HG03025 (cell line): Measurements from ENCODE around the gene PDE3A.
"Not testable (repeated sequence)": the region's sequence is repeated elsewhere in the genome, so short reads cannot be mapped to it uniquely, and the experiment has no call there.

Experiments used
- ATAC-seq: cut with Tn5 transposase; IDR thresholded peaks from one replicate; pipeline ENCODE4 v1.9.1; 2021; ENCODE audit warnings: mild to moderate bottlenecking, moderate library complexity; ENCODE audit not compliant: unreplicated experiment, low FRiP score

PDE3A gene

DNA sequence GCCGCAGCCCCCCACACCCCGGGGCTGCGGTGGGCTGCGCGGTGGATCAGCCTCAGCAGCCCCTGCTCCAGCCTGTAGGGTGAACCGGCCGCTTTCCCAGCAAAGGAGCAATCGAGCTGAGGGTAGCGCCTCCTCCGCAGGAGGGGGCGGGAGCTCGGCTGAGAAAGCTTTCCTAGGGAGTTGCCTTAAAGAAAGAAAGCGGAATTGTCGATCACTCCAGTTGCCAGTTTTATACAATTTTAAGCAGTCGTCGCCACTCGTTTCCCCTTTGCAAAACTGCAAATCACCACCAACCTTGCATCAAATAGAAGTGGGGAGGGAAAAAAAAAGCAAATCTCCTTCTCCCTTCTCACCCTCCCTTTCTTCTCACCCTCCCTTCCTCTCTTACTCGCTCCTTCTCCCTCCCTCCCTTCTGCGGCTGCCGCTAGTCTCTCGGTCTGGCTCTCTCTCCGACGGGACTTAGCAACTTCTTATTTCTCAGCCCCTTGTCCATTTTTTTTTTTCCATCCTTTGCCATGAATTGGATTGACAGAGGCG is at the start of gene PDE3A:
Gene PDE3A (plus strand): TSS at position 424 of the 537 bp plus-strand sequence. CDS start 748 bp downstream, outside the sequence.
- ATAC-seq, result no peak

GRCh38 chr12:20319366-20319765 is 49.0 kb upstream of the PDE3A start:
- no peak for ATAC-seq

DNA sequence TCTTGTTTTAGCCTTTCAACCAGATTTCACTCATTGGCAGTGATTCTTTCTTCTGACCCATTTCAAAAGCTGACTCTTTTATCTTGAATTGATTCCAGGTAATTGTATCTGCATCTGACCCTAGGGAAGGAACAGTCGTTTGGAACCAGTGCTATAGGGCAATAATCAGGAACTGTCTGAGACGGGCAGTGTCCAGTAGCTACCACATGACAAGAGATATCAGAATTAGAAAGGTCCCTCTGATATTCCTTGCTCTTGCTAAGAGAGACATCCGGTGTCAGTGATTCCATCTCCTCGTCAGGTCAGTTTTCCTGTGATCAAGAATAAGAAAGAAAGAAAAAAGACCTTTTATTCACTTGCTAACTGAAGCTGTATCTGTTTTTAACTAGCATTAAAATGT is 47.8 kb upstream of the PDE3A start:
- ATAC-seq, result no peak

- ATAC-seq, result not testable (repeated sequence)
Measured at GRCh38 chr12:20330826-20331505, 37.4 kb upstream of the PDE3A start.

DNA sequence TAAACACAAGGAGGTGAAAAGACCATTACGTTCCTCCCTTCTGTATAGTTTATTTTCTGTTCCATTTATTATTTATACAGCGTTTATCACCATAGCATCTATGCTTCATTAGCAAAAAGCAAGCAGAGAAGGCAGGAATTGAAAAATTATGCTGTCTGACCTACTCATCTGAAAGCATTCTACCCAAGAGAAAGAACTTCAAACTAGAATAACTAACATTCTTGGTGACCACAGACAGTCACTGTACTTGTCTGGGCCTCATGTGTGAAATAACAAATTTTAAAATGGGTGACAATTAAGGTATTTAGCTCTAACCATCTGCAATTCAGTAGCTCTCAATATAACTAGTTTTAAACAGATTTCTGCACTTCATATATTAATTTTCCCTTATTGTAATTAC is 29.3 kb upstream of the PDE3A start:
- no peak for ATAC-seq

GRCh38 chr12:20342111-20342510 is 26.2 kb upstream of the PDE3A start:
- ATAC-seq, result no peak

DNA sequence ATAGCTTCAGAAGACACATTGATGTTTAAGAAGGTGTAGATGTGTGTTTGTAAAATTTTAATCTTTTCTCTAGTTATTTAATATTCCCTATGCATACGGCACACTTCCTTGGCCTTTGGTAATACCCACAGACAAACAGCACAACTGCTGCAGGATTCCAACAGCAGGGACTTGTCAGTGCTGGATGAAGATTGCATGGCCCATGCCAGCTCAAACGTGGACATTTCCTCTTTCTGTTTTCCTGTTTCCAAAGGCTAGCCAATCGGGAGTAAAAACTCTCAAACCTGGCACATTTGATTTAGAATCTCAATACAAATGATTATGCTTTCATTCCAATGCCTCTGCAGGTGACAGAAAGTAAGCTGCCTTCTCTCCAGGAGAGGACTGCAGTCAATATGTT is 22.5 kb upstream of the PDE3A start:
- ATAC-seq, result no peak

- ATAC-seq, result no peak
Measured at GRCh38 chr12:20350026-20350425, 18.3 kb upstream of the PDE3A start.

- no peak for ATAC-seq
Measured at GRCh38 chr12:20350495-20350894, 17.8 kb upstream of the PDE3A start.

DNA sequence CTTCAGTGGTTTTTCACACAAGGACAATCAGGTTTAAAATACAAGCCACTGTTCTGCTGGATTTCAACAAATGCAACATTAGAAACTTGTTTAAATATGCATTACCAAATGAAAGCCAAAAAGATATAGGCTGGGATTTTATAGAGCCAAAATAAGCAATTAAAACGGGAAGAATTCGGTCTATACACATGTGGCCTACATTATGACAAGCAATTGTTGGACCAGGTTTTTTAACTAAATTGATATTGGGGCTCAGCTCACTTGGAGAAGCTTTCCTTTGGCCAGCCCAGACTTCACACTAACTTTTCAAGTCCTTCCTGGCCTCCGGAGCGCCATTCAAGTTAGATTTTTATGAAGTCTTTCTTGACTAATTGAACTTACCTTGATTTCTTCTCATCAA is 16.9 kb upstream of the PDE3A start:
- no peak for ATAC-seq

DNA sequence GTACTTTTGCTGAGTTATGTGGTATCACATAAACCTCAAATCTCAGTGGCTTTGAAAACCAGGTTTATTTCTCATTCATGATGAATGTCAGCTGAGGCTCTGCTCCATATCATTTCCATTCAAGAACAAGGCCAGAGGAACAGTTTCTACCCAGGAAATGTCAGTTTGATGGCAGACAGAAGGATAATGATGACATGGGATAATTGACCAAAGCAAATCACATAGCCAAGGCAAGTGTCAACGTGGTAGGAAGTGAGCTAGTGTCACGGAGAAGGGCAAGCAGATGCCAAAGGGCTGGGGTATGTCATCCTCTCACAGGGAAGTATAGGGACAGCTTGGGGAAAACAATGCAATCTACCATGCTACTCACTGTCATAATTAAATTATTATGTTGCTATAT is 12.3 kb upstream of the PDE3A start:
- ATAC-seq, result no peak

DNA sequence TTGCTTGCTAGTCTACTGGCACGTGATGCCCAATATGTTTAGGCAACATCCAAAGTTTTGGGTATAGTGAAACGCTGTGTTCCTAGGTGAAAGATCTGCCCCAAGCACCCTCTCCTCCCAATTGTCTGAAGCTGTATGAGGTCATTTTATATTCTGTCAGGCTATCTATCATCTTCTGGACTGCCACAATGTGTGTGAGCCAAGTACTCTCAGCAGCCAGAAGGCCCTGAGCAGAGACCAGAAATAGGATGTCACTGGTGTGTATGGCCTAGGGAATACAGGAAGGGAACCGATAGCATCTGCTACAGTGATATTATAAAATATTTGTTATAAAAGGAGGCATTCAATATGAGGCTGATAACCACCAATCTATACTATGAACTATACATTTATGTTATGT is 7.9 kb upstream of the PDE3A start:
- no peak for ATAC-seq

DNA sequence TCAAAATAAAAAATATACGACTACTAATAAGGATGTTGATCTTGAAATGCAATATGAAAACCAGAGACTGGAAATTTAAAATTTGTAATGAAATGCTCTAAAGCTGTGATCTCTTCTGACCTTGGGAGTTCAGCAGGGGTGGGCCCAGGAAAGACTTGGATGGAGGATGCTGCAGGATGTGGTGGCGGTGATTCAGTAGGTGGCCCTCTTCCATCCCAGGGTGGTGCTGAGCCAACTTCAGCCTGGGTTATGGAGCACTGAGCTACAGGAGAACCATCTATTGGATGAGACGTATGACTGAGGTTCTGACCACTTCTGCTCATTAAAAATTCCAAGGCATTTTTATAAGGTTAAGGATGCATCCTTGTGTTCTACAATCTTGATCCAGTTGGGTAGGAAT is 6.9 kb upstream of the PDE3A start:
- no peak for ATAC-seq

GRCh38 chr12:20364501-20364900 is 3.8 kb upstream of the PDE3A start:
- ATAC-seq, result no peak

- ATAC-seq, result no peak
Measured at GRCh38 chr12:20366776-20367409, 1.4 kb upstream of the PDE3A start.

- no peak for ATAC-seq
Measured at GRCh38 chr12:20367583-20368113, 689 bp upstream of the PDE3A start.

- no peak for ATAC-seq
Measured at GRCh38 chr12:20368651-20369304, 441 bp downstream of the PDE3A start.

DNA sequence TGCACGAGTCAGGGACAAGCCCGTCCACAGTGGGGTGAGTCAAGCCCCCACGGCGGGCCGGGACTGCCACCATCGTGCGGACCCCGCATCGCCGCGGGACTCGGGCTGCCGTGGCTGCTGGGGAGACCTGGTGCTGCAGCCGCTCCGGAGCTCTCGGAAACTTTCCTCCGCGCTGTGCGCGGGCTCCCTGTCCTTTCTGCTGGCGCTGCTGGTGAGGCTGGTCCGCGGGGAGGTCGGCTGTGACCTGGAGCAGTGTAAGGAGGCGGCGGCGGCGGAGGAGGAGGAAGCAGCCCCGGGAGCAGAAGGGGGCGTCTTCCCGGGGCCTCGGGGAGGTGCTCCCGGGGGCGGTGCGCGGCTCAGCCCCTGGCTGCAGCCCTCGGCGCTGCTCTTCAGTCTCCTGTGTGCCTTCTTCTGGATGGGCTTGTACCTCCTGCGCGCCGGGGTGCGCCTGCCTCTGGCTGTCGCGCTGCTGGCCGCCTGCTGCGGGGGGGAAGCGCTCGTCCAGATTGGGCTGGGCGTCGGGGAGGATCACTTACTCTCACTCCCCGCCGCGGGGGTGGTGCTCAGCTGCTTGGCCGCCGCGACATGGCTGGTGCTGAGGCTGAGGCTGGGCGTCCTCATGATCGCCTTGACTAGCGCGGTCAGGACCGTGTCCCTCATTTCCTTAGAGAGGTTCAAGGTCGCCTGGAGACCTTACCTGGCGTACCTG is 1.1 kb downstream of the PDE3A start:
- no peak for ATAC-seq

- no peak for ATAC-seq
Measured at GRCh38 chr12:20370014-20370386, 1.7 kb downstream of the PDE3A start.

- ATAC-seq, result no peak
Measured at GRCh38 chr12:20370866-20371519, 2.7 kb downstream of the PDE3A start.
